Activated naive CD4-positive, alpha-beta T cell treated with anti-CD3 and anti-CD28 coated beads, Interleukin-2, amount 50 U/mL, for 72 hours (primary cell): ENCODE measurements around the gene BUB1. TPM values are rescaled to one million over a fixed set of nuclear protein-coding genes. Genes with fewer than 3 reads are reported as not detected.
"Not testable (repeated sequence)": the region's sequence is repeated elsewhere in the genome, so short reads cannot be mapped to it uniquely, and the experiment has no call there.

Experiments used
- ATAC-seq, 2 donors: fragments of 150-1000 bp; cut with Tn5 transposase; 2 replicates each; pipeline ENCODE4 v1.10.0; 2021; ENCODE audit warnings: mild to moderate bottlenecking in 2 of 2, moderate library complexity in 2 of 2
- DNase-seq, 2 donors: peaks; one replicate each; pipeline ENCODE4 v3.0.0; 2021 to 2022; ENCODE audit warnings: low spot score in 2 of 2
- H3K27ac Mint-ChIP-seq, 2 donors: one replicate each; pipeline ENCODE4 v1.8.0; 2022; ENCODE audit warnings: mild to moderate bottlenecking in 2 of 2, mixed read lengths in 2 of 2
- H3K36me3 Mint-ChIP-seq, 2 donors: one replicate each; pipeline ENCODE4 v1.8.0; 2022; ENCODE audit warnings: mixed read lengths in 2 of 2
- H3K9me3 Mint-ChIP-seq, 2 donors: one replicate each; pipeline ENCODE4 v1.8.0; 2022; ENCODE audit warnings: mixed read lengths in 2 of 2
- total RNA-seq, 2 donors: library from RNA; stranded (reverse); gene quantifications; one replicate each; pipeline ENCODE4 v1.2.3, GENCODE V29; 2022

The BUB1 gene
- total RNA-seq, 2 donors from 2014 or later, result 94.7 to 143 TPM

GRCh38 chr2:110638952-110639695 lies 38.7 kb downstream of the BUB1 start:
- Mint-ChIP-seq H3K27ac (no peak overlapping the region), H3K36me3 (peaks cover 11 to 79% of the 10 kb centered on the region in 2 donors), H3K9me3 (no peaks in the 10 kb centered on the region)
- no peak for DNase-seq
- ATAC-seq, result no peak

- peaks cover 7 to 73% of the 10 kb centered on the region in 2 donors for H3K36me3 Mint-ChIP-seq
- H3K27ac Mint-ChIP-seq, result no peak overlapping the region
- DNase-seq, result no peak
- no peaks in the 10 kb centered on the region for H3K9me3 Mint-ChIP-seq
- no peak for ATAC-seq
Measured at GRCh38 chr2:110638004-110638403, 39.9 kb downstream of the BUB1 start.

GRCh38 chr2:110637093-110637492 lies 40.8 kb downstream of the BUB1 start:
- DNase-seq, result no peak
- Mint-ChIP-seq H3K36me3 (peaks cover 7 to 64% of the 10 kb centered on the region in 2 donors), H3K27ac (no peak overlapping the region), H3K9me3 (no peaks in the 10 kb centered on the region)
- ATAC-seq, result no peak

- H3K9me3 Mint-ChIP-seq, ATAC-seq, H3K27ac Mint-ChIP-seq, DNase-seq: not testable (repeated sequence)
- H3K36me3 Mint-ChIP-seq, result peaks cover 7 to 54% of the 10 kb centered on the region in 2 donors
Measured at GRCh38 chr2:110635949-110636628, 41.8 kb downstream of the BUB1 start.

- not testable (repeated sequence) for H3K27ac Mint-ChIP-seq, DNase-seq, H3K9me3 Mint-ChIP-seq, ATAC-seq, H3K36me3 Mint-ChIP-seq
Measured at GRCh38 chr2:110627348-110627747, 50.5 kb downstream of the BUB1 start.

GRCh38 chr2:110619326-110619939 lies 58.4 kb downstream of the BUB1 start:
- DNase-seq, H3K36me3 Mint-ChIP-seq, H3K27ac Mint-ChIP-seq, ATAC-seq, H3K9me3 Mint-ChIP-seq: not testable (repeated sequence)

GRCh38 chr2:110613927-110614326 lies 63.9 kb downstream of the BUB1 start:
- H3K9me3 Mint-ChIP-seq, H3K36me3 Mint-ChIP-seq, ATAC-seq, DNase-seq, H3K27ac Mint-ChIP-seq: not testable (repeated sequence)

GRCh38 chr2:110610613-110611250 lies 67.1 kb downstream of the BUB1 start:
- H3K9me3 Mint-ChIP-seq, H3K36me3 Mint-ChIP-seq, H3K27ac Mint-ChIP-seq, DNase-seq: not testable (repeated sequence)
- ATAC-seq, result peak; percentile 64 to 67

GRCh38 chr2:110609843-110610612 lies 67.8 kb downstream of the BUB1 start:
- H3K36me3 Mint-ChIP-seq, H3K9me3 Mint-ChIP-seq, H3K27ac Mint-ChIP-seq, DNase-seq: not testable (repeated sequence)
- ATAC-seq, result peak; percentile 32 to 61

GRCh38 chr2:110608788-110609502 lies 68.9 kb downstream of the BUB1 start:
- H3K36me3 Mint-ChIP-seq, DNase-seq, H3K27ac Mint-ChIP-seq, H3K9me3 Mint-ChIP-seq: not testable (repeated sequence)
- ATAC-seq, result peak in 1 of 2 donors; percentile 49

- not testable (repeated sequence) for DNase-seq, ATAC-seq, H3K27ac Mint-ChIP-seq, H3K36me3 Mint-ChIP-seq, H3K9me3 Mint-ChIP-seq
Measured at GRCh38 chr2:110605057-110605456, 72.8 kb downstream of the BUB1 start.

- not testable (repeated sequence) for H3K9me3 Mint-ChIP-seq, H3K27ac Mint-ChIP-seq, DNase-seq, ATAC-seq, H3K36me3 Mint-ChIP-seq
Measured at GRCh38 chr2:110603917-110604591, 73.8 kb downstream of the BUB1 start.

GRCh38 chr2:110602139-110602538 lies 75.7 kb downstream of the BUB1 start:
- H3K9me3 Mint-ChIP-seq, DNase-seq, H3K27ac Mint-ChIP-seq, H3K36me3 Mint-ChIP-seq, ATAC-seq: not testable (repeated sequence)

- H3K27ac Mint-ChIP-seq, ATAC-seq, H3K9me3 Mint-ChIP-seq, DNase-seq, H3K36me3 Mint-ChIP-seq: not testable (repeated sequence)
Measured at GRCh38 chr2:110591973-110592372, 85.9 kb downstream of the BUB1 start.

GRCh38 chr2:110589677-110590330 lies 88.1 kb downstream of the BUB1 start:
- not testable (repeated sequence) for DNase-seq, H3K27ac Mint-ChIP-seq, H3K9me3 Mint-ChIP-seq, H3K36me3 Mint-ChIP-seq, ATAC-seq
